HEK293 (cell line): ENCODE data around the gene THOP1.

Experiments
- CTCF ChIP-seq: fragments of 450-650 bp; formaldehyde crosslinking; IDR thresholded peaks from 2 replicates; pipeline ENCODE4 v1.5.1; 2016; ENCODE audit warnings: missing biosample characterization, missing genetic modification characterization
- GLI4 ChIP-seq: fragments of 450-650 bp; formaldehyde crosslinking; IDR thresholded peaks from 2 replicates; pipeline ENCODE4 v1.5.1; 2016; ENCODE audit warnings: missing biosample characterization, missing genetic modification characterization
- RBAK ChIP-seq: fragments of 450-650 bp; formaldehyde crosslinking; IDR thresholded peaks from 2 replicates; pipeline ENCODE4 v1.5.1; 2016; ENCODE audit warnings: missing biosample characterization, missing genetic modification characterization
- SALL2 ChIP-seq: fragments of 450-650 bp; formaldehyde crosslinking; IDR thresholded peaks from 2 replicates; pipeline ENCODE4 v1.5.0; 2017; ENCODE audit warnings: missing biosample characterization, mild to moderate bottlenecking, missing genetic modification characterization, borderline replicate concordance
- ZNF239 ChIP-seq: fragments of 450-650 bp; formaldehyde crosslinking; IDR thresholded peaks from 2 replicates; pipeline ENCODE4 v1.5.1; 2016; ENCODE audit warnings: missing biosample characterization, missing genetic modification characterization
- ZNF274 ChIP-seq, 2 experiments: fragments of 200-500 bp in 1 of 2; fragments of 450-650 bp in 1 of 2; sonication (Bioruptor generic) in 1 of 2; formaldehyde crosslinking in 1 of 2; IDR thresholded peaks; 2 replicates each; pipeline versions ENCODE4 v1.5.1 to v1.6.1; 2014 to 2016; ENCODE audit warnings: borderline replicate concordance in 1 of 2, inconsistent platforms in 1 of 2, low read length in 1 of 2, missing biosample characterization in 1 of 2, missing genetic modification characterization in 1 of 2
- ZNF580 ChIP-seq: fragments of 450-650 bp; formaldehyde crosslinking; IDR thresholded peaks from 2 replicates; pipeline ENCODE4 v1.5.1; 2016; ENCODE audit warnings: missing biosample characterization, missing genetic modification characterization
- ZNF701 ChIP-seq: fragments of 450-650 bp; formaldehyde crosslinking; IDR thresholded peaks from 2 replicates; pipeline ENCODE4 v1.5.1; 2016; ENCODE audit warnings: missing biosample characterization, missing genetic modification characterization

GRCh38 chr19:2824129-2824528, 38.8 kb downstream of the THOP1 start:
- TF ChIP-seq ZNF274 (IDR thresholded peaks at IDR 0.05; ENCODE audit: low read length) (no peak), ZNF274 (tag by site-specific recombination; IDR thresholded peaks at IDR 0.05; ENCODE audit: borderline replicate concordance) (no peak), SALL2 (tag by site-specific recombination) (no peak), ZNF239 (no peak), ZNF580 (tag by site-specific recombination) (no peak), GLI4 (tag by site-specific recombination) (no peak), CTCF (tag by site-specific recombination) (no peak), ZNF701 (tag by site-specific recombination) (no peak), RBAK (tag by site-specific recombination) (no peak)
